ENCODE data around the gene CMTM6.
A peak's percentile ranks its signal among the peaks of the same experiment; 100 is the strongest.

CMTM6 gene

GRCh38 chr3:32435911-32436815, 66.5 kb downstream of the CMTM6 start:
- no peak overlapping the region for H3K4me3 ChIP-seq (ENCODE audit: low read depth, low read length)
- no peak for TF ChIP-seq CTCF (IDR thresholded peaks at IDR 0.05; ENCODE audit: insufficient read depth, low read depth, low read length, missing control alignments)
- DNase-seq (ENCODE audit: low read depth), result peak; percentile 49

GRCh38 chr3:32434206-32434605, 68.4 kb downstream of the CMTM6 start:
- no peak for DNase-seq (ENCODE audit: low read depth)
- TF ChIP-seq CTCF (IDR thresholded peaks at IDR 0.05; ENCODE audit: insufficient read depth, low read depth, low read length, missing control alignments), result no peak
- H3K4me3 ChIP-seq (ENCODE audit: low read depth, low read length), result no peak overlapping the region

- H3K4me3 ChIP-seq (ENCODE audit: low read depth, low read length), result peak overlapping the region; percentile 28; the same call in 1 of the 2 replicates
- no peak for TF ChIP-seq CTCF (IDR thresholded peaks at IDR 0.05; ENCODE audit: insufficient read depth, low read depth, low read length, missing control alignments)
- DNase-seq (ENCODE audit: low read depth), result peak; percentile 80
Observed at GRCh38 chr3:32432711-32433530, 69.7 kb downstream of the CMTM6 start.

GRCh38 chr3:32432045-32432710, 70.5 kb downstream of the CMTM6 start:
- H3K4me3 ChIP-seq (ENCODE audit: low read depth, low read length), result no peak overlapping the region
- no peak for TF ChIP-seq CTCF (IDR thresholded peaks at IDR 0.05; ENCODE audit: insufficient read depth, low read depth, low read length, missing control alignments)
- DNase-seq (ENCODE audit: low read depth), result no peak

GRCh38 chr3:32431481-32431880, 71.2 kb downstream of the CMTM6 start:
- no peak overlapping the region for H3K4me3 ChIP-seq (ENCODE audit: low read depth, low read length)
- TF ChIP-seq CTCF (IDR thresholded peaks at IDR 0.05; ENCODE audit: insufficient read depth, low read depth, low read length, missing control alignments), result no peak
- DNase-seq (ENCODE audit: low read depth), result no peak

Measured in GM12865 (cell line).